Measurements from ENCODE around the gene PRSS36.

Gene PRSS36

DNA sequence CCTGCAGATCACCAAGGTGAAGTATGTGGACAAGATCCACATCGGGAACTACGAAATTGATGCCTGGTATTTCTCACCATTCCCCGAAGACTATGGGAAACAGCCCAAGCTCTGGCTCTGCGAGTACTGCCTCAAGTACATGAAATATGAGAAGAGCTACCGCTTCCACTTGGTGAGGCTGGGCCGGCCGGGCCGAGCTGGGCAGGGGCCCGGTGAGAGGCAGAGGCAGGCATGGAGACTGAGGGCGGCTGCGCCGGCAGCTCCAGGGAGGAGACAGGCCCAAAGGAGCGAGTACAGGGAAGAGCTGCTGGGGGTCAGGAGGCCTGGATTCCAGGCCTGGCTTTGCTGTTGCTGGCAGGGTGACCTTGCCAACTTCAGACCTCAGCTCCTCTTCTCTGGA is 22.7 kb downstream of the PRSS36 start:
- Histone ChIP-seq H3K36me3 (ENCODE audit: control insufficient read depth, insufficient read depth, low read length) (no peaks in the 10 kb centered on the region), H3K4me3 (ENCODE audit: low read depth, low read length) (no peak overlapping the region), H3K4me2 (ENCODE audit: low read length) (no peak overlapping the region), H3K9ac (no peak overlapping the region), H3K9me3 (ENCODE audit: control insufficient read depth, low read length) (no peaks in the 10 kb centered on the region), H2AFZ (no peak overlapping the region), H3K27me3 (ENCODE audit: control insufficient read depth, insufficient read depth, low read length) (no peaks in the 10 kb centered on the region), H3K79me2 (peaks cover 20% of the 10 kb centered on the region), H3K27ac (no peak overlapping the region), H3K4me1 (peaks cover 15% of the 10 kb centered on the region)
- TF ChIP-seq, protein P1, sequence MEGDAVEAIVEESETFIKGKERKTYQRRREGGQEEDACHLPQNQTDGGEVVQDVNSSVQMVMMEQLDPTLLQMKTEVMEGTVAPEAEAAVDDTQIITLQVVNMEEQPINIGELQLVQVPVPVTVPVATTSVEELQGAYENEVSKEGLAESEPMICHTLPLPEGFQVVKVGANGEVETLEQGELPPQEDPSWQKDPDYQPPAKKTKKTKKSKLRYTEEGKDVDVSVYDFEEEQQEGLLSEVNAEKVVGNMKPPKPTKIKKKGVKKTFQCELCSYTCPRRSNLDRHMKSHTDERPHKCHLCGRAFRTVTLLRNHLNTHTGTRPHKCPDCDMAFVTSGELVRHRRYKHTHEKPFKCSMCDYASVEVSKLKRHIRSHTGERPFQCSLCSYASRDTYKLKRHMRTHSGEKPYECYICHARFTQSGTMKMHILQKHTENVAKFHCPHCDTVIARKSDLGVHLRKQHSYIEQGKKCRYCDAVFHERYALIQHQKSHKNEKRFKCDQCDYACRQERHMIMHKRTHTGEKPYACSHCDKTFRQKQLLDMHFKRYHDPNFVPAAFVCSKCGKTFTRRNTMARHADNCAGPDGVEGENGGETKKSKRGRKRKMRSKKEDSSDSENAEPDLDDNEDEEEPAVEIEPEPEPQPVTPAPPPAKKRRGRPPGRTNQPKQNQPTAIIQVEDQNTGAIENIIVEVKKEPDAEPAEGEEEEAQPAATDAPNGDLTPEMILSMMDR (IDR thresholded peaks at IDR 0.05) = no peak

DNA sequence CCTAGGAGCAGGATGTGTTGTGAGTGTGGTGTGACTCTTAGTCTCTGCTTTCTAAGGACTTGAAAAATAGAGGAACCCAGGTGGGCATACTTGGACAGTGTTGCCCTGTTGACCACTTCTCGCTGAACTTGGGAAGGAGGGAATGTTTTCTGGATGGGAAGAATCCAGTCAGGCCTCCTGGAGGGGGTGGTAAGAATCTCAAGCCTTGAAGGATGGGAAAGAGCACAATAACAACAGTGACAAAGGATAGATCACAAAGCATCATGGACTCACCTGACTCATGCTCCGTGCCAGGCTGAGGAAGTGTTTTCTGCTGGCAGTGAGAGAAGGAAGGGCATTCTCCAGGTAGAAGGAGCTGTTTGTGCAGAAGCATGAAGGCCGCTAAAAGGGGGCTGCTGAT is 24.0 kb downstream of the PRSS36 start:
- no peak overlapping the region for H3K9ac ChIP-seq
- H3K4me1 ChIP-seq = peaks cover 11% of the 10 kb centered on the region
- peaks cover 23% of the 10 kb centered on the region for H3K79me2 ChIP-seq
- no peak overlapping the region for H3K27ac ChIP-seq
- no peaks in the 10 kb centered on the region for H3K36me3 ChIP-seq (ENCODE audit: control insufficient read depth, insufficient read depth, low read length)
- TF ChIP-seq, protein P1 (IDR thresholded peaks at IDR 0.05) = no peak
- H3K4me2 ChIP-seq (ENCODE audit: low read length) = no peak overlapping the region
- H3K9me3 ChIP-seq (ENCODE audit: control insufficient read depth, low read length) = no peaks in the 10 kb centered on the region
- H2AFZ ChIP-seq = no peak overlapping the region
- no peak overlapping the region for H3K4me3 ChIP-seq (ENCODE audit: low read depth, low read length)
- H3K27me3 ChIP-seq (ENCODE audit: control insufficient read depth, insufficient read depth, low read length) = no peaks in the 10 kb centered on the region

- Histone ChIP-seq H3K27ac (no peak overlapping the region), H2AFZ (no peak overlapping the region), H3K9me3 (ENCODE audit: control insufficient read depth, low read length) (no peaks in the 10 kb centered on the region), H3K4me2 (ENCODE audit: low read length) (no peak overlapping the region), H3K36me3 (ENCODE audit: control insufficient read depth, insufficient read depth, low read length) (no peaks in the 10 kb centered on the region), H3K9ac (no peak overlapping the region), H3K79me2 (peaks cover 27% of the 10 kb centered on the region), H3K27me3 (ENCODE audit: control insufficient read depth, insufficient read depth, low read length) (no peaks in the 10 kb centered on the region), H3K4me1 (no peaks in the 10 kb centered on the region), H3K4me3 (ENCODE audit: low read depth, low read length) (no peak overlapping the region)
- TF ChIP-seq, protein P1 (IDR thresholded peaks at IDR 0.05) = no peak
Observed at GRCh38 chr16:31120129-31120528, 29.7 kb downstream of the PRSS36 start.

DNA sequence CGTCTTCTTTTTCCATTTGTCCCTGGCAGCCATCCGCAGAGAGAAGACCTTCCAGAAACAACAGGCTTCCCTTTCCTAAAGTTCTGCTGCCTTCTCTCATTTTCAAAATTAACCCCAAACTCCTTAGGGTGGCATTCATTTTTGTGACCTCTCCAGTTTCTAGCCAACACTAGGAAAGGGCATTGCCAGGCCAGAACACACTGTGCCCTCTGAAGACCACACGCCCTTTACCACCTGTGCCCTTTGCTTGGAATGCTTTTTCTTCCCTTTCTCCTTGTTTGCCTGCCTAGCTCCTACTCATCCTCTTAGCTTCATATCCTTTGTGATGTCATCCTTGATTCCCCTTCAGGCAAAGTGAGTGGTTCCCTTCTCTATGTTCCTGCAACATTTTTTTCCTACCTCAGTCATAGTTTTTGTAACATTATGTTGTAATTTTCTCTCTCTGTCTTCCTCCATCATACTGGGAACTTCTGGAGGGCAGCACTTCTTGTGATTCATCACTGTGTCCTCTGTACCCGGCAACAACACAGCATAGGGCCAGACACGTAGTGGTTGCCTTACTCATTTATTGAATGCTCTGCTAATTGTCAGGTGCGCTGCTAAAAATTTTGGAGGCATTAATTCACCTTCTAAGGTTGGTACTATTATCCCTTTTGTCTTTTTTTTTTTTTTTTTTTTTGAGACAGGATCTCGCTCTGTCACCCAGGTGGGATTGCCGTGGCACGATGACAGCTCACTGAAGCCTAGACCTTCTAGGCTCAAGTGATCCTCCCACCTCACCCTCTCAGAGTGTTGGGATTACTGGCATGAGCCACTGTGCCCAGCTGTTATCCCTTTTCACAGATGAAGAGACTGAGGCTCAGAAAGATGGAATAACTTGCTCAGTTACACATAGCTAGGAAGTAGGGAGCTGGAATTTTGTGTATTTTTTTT is 31.4 kb downstream of the PRSS36 start:
- Histone ChIP-seq H3K27ac (peak overlapping the region; percentile 99), H3K27me3 (ENCODE audit: control insufficient read depth, insufficient read depth, low read length) (no peaks in the 10 kb centered on the region), H3K4me2 (ENCODE audit: low read length) (peak overlapping the region; percentile 80), H3K4me1 (no peaks in the 10 kb centered on the region), H3K79me2 (peaks cover 27% of the 10 kb centered on the region), H2AFZ (peak overlapping the region; percentile 73), H3K36me3 (ENCODE audit: control insufficient read depth, insufficient read depth, low read length) (no peaks in the 10 kb centered on the region), H3K9me3 (ENCODE audit: control insufficient read depth, low read length) (no peaks in the 10 kb centered on the region), H3K4me3 (ENCODE audit: low read depth, low read length) (peak overlapping the region; percentile 82), H3K9ac (peak overlapping the region; percentile 83)
- TF ChIP-seq, protein P1 (IDR thresholded peaks at IDR 0.05) = no peak

Data from parathyroid adenoma (tissue), 2 donors.